ENCODE measurements around the gene TSHR.
"Not testable (repeated sequence)": the region's sequence is repeated elsewhere in the genome, so short reads cannot be mapped to it uniquely, and the experiment has no call there.

TSHR gene

DNA sequence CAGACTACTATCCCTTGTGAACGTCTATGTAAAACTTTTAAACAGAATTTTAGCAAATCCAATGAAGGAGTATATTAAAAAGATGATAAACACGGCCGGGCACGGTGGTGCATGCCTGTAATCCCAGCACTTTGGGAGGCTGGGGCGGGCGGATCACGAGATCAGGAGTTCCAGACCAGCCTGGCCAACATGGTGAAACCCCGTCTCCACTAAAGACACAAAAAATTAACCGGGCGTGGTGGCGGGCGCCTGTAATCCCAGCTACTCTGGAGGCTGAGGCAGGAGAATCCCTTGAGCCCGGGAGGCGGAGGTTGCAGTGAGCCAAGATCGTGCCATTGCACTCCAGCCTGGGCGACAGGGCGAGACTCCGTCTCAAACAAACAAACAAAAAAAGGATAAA is 2.2 kb upstream of the TSHR start:
- not testable (repeated sequence) for DNase-seq

GRCh38 chr14:80954687-80955299 is 628 bp upstream of the TSHR start:
- peak; percentile 61 to 94 for DNase-seq

GRCh38 chr14:80956102-80956501 is 681 bp downstream of the TSHR start:
- DNase-seq, result no peak

- peak; percentile 42 to 43 for DNase-seq
These were observed 1.5 kb downstream of the TSHR start for GRCh38 chr14:80956922-80957321.

DNA sequence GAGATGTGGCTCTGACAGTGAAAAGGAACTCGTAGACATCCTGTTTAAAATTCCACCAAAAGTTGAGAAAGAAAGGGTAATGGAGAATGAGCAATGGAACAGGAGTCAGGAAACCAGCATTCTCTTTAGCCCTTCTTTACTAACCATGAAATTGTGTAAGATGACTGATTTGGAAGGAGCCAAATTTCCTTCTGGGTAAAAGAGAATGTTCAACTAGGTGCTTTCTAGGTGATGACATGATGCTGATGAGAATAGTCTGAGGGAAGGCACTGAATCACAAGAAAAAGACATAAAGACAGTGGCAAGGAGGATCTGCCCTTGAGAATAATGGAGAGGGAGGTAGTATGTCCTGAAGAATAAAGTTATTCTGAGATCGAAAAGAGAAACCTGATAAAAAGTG is 2.2 kb downstream of the TSHR start:
- DNase-seq, result no peak

- DNase-seq, result no peak
These were observed 2.8 kb downstream of the TSHR start for GRCh38 chr14:80958226-80958625.

DNA sequence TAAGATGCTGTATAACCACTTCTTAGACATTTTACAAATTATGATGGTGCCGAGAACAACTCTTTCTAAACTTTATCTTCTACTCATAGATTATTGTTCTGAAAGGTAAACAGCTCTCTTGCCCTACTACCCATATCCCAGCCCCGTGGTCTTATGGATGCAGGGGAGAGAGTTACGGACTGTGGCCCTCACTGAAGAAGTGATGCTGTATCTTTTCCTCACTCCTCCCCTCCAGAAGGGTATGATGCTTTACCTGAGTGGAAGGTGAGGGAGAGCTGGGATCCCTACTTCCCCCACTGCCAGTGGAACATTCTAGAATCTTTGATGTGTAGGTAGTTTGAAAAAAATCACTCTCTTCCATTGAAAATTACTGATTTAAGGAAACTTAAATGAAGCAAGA is 3.5 kb downstream of the TSHR start:
- DNase-seq, result no peak

GRCh38 chr14:80959496-80959895 is 4.1 kb downstream of the TSHR start:
- DNase-seq, result peak in 1 of 2 donors; percentile 24

DNA sequence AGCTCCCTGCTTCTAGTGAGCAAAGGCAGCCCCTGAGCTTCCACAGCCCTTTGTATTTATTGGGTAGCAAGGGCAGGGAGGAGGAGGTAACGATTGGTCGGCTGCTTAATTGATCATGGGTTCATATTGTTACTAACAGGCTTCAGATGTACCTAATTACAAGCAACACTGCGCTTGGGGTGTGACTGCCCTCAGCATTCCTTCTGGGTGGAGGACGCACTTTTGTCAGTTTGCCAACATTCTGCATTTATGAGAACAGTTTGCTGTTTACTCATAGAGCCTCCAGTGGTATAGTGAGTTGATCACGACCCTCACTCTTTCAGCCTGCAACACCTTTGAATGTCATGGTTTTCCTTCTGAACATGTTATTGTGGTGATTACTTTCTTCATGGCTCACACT is 9.6 kb downstream of the TSHR start:
- DNase-seq, result no peak

- DNase-seq, result no peak
These were observed 18.7 kb downstream of the TSHR start for GRCh38 chr14:80973931-80974641.

- no peak for DNase-seq
These were observed 19.3 kb downstream of the TSHR start for GRCh38 chr14:80974679-80975078.

- DNase-seq, result no peak
These were observed 21.8 kb downstream of the TSHR start for GRCh38 chr14:80977221-80977620.

- no peak for DNase-seq
These were observed 23.0 kb downstream of the TSHR start for GRCh38 chr14:80978403-80978802.

GRCh38 chr14:80979951-80980350 is 24.5 kb downstream of the TSHR start:
- DNase-seq, result no peak

GRCh38 chr14:80981156-80981555 is 25.7 kb downstream of the TSHR start:
- no peak for DNase-seq

- no peak for DNase-seq
These were observed 26.3 kb downstream of the TSHR start for GRCh38 chr14:80981673-80982072.

- no peak for DNase-seq
These were observed 27.3 kb downstream of the TSHR start for GRCh38 chr14:80982711-80983110.

GRCh38 chr14:80987235-80988032 is 32.0 kb downstream of the TSHR start:
- peak; percentile 40 to 85 for DNase-seq

DNA sequence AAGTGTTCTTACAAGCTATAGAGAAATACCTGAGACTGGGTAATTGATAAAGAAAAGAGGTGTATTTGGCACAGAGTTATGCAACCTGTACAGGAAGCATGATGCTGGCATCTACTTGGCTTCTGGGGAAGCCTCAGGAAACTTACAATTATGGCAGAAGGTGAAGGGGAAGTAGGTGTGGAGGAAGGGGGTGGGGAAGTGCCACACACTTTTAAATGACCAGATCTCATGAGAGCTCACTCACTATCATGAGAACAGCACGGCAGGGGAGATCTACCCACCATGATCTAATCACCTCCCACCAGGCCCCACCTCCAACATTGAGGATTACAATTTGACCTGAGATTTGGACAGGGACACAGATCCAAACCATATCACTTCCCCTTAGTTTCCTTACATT is 32.8 kb downstream of the TSHR start:
- DNase-seq, result peak in 1 of 2 donors; percentile 7

GRCh38 chr14:80988735-80989429 is 33.5 kb downstream of the TSHR start:
- DNase-seq, result no peak

- DNase-seq, result no peak
These were observed 37.2 kb downstream of the TSHR start for GRCh38 chr14:80992580-80992979.

GRCh38 chr14:80996049-80996901 is 40.9 kb downstream of the TSHR start:
- DNase-seq, result peak; percentile 85 to 92
